Measurements from ENCODE around the gene CPNE5.

GRCh38 chr6:36809156-36809555, 30.1 kb downstream of the CPNE5 start:
- TF ChIP-seq CTCF (conservative IDR thresholded peaks at IDR 0.05) (no peak), EZH2 (IDR thresholded peaks at IDR 0.05; ENCODE audit: low read depth) (no peak)

Data from PC-9 (cell line).